Neural progenitor cell (in vitro differentiated cells): Measurements from ENCODE around the gene CACNA1B. TPM values are rescaled to one million over a fixed set of nuclear protein-coding genes. Genes with fewer than 3 reads are reported as not detected.

ENCODE experiments used
- DNase-seq: peaks from one replicate; pipeline ENCODE4 v3.0.0-alpha.2; 2016; ENCODE audit warnings: low spot score
- H2AFZ ChIP-seq: fragments of 200-600 bp; sonication (generic); replicated peaks from 2 replicates; pipeline ENCODE4 v1.6.1; 2016; ENCODE audit warnings: antibody characterized with exemption
- H3F3A ChIP-seq: fragments of 200-600 bp; sonication (generic); 2 replicates; pipeline ENCODE4 v1.6.1; 2016; ENCODE audit warnings: antibody characterized with exemption, low read depth
- H3K27ac ChIP-seq: fragments of 200-600 bp; sonication (generic); 2 replicates; pipeline ENCODE4 v1.5.1; 2016; ENCODE audit warnings: mild to moderate bottlenecking
- H3K27me3 ChIP-seq: fragments of 200-600 bp; sonication (generic); 2 replicates; pipeline ENCODE4 v1.6.1; 2016; ENCODE audit warnings: mild to moderate bottlenecking, moderate library complexity
- H3K36me3 ChIP-seq: fragments of 200-600 bp; sonication (generic); 2 replicates; pipeline ENCODE4 v1.5.1; 2016
- H3K4me1 ChIP-seq: fragments of 200-600 bp; sonication (generic); 2 replicates; pipeline ENCODE4 v1.6.1; 2016; ENCODE audit warnings: mixed run types
- H3K4me2 ChIP-seq: fragments of 200-600 bp; sonication (generic); 2 replicates; pipeline ENCODE4 v1.6.1; 2016
- H3K4me3 ChIP-seq: fragments of 200-600 bp; sonication (generic); 2 replicates; pipeline ENCODE4 v1.5.1; 2016
- H3K79me2 ChIP-seq: fragments of 200-600 bp; sonication (generic); 2 replicates; pipeline ENCODE4 v1.6.1; 2016; ENCODE audit warnings: low read depth
- H3K9ac ChIP-seq: fragments of 200-600 bp; sonication (generic); 2 replicates; pipeline ENCODE4 v1.6.1; 2016
- H3K9me3 ChIP-seq: fragments of 200-600 bp; sonication (generic); 2 replicates; pipeline ENCODE4 v1.5.1; 2016; ENCODE audit warnings: low read depth
- H4K20me1 ChIP-seq: fragments of 200-600 bp; sonication (generic); 2 replicates; pipeline ENCODE4 v1.6.1; 2016; ENCODE audit warnings: low read depth
- H3K27ac Mint-ChIP-seq: 3 replicates; pipeline ENCODE4 v1.8.0; 2021; ENCODE audit warnings: mixed read lengths
- H3K27me3 Mint-ChIP-seq: 2 replicates; pipeline ENCODE4 v1.8.0; 2022; ENCODE audit warnings: low read depth, mild to moderate bottlenecking, inconsistent platforms, moderate library complexity, mixed read lengths; ENCODE audit not compliant: insufficient read depth
- H3K36me3 Mint-ChIP-seq: 3 replicates; pipeline ENCODE4 v1.8.0; 2021; ENCODE audit warnings: mixed read lengths
- H3K4me1 Mint-ChIP-seq: 3 replicates; pipeline ENCODE4 v1.8.0; 2021; ENCODE audit warnings: mixed read lengths
- H3K4me3 Mint-ChIP-seq: 3 replicates; pipeline ENCODE4 v1.8.0; 2021; ENCODE audit warnings: mild to moderate bottlenecking, moderate library complexity, mixed read lengths
- H3K9me3 Mint-ChIP-seq: 3 replicates; pipeline ENCODE4 v1.8.0; 2020; ENCODE audit warnings: mixed read lengths
- EZH2 ChIP-seq: fragments of 200-600 bp; sonication (generic); IDR thresholded peaks from 2 replicates; pipeline ENCODE4 v1.6.1; 2017; ENCODE audit warnings: antibody characterized with exemption, mild to moderate bottlenecking, moderate library complexity
- EZH2phosphoT487 ChIP-seq: fragments of 200-600 bp; sonication (generic); IDR thresholded peaks from 2 replicates; pipeline ENCODE4 v1.6.1; 2017; ENCODE audit warnings: antibody characterized with exemption
- total RNA-seq: library from RNA; depleted of rRNA; stranded (reverse); fragments of >200 nt; gene quantifications from 2 replicates; pipeline ENCODE4 v1.2.3, GENCODE V29; 2015; ENCODE audit warnings: low replicate concordance
- TF ChIP-seq, protein P1 (sequence below): fragments of 200-600 bp; sonication (generic); IDR thresholded peaks from 2 replicates; pipeline ENCODE4 v1.5.1; 2017; ENCODE audit warnings: antibody characterized with exemption, mild to moderate bottlenecking

CACNA1B gene
- total RNA-seq, 1 donor from 2014 or later: 0.30 TPM

GRCh38 chr9:138051586-138052321 lies 174.2 kb downstream of the CACNA1B start:
- Histone ChIP-seq H3K79me2 (no peaks in the 10 kb centered on the region), H3K4me2 (no peak overlapping the region), H4K20me1 (no peaks in the 10 kb centered on the region), H3K9ac (no peak overlapping the region), H3K4me1 (peaks cover 9% of the 10 kb centered on the region), H2AFZ (no peak overlapping the region), H3K9me3 (no peaks in the 10 kb centered on the region), H3K36me3 (no peaks in the 10 kb centered on the region), H3K27ac (no peak overlapping the region), H3K4me3 (no peak overlapping the region), H3F3A (no peaks in the 10 kb centered on the region), H3K27me3 (no peaks in the 10 kb centered on the region)
- Mint-ChIP-seq H3K9me3 (no peaks in the 10 kb centered on the region), H3K27ac (peak overlapping the region; percentile 54), H3K27me3 (no peaks in the 10 kb centered on the region), H3K4me3 (no peak overlapping the region), H3K4me1 (peaks cover 17% of the 10 kb centered on the region), H3K36me3 (peaks cover 2% of the 10 kb centered on the region)
- peak; percentile 0 for DNase-seq
- TF ChIP-seq EZH2 (no peak), EZH2phosphoT487 (no peak)
- TF ChIP-seq, protein P1, sequence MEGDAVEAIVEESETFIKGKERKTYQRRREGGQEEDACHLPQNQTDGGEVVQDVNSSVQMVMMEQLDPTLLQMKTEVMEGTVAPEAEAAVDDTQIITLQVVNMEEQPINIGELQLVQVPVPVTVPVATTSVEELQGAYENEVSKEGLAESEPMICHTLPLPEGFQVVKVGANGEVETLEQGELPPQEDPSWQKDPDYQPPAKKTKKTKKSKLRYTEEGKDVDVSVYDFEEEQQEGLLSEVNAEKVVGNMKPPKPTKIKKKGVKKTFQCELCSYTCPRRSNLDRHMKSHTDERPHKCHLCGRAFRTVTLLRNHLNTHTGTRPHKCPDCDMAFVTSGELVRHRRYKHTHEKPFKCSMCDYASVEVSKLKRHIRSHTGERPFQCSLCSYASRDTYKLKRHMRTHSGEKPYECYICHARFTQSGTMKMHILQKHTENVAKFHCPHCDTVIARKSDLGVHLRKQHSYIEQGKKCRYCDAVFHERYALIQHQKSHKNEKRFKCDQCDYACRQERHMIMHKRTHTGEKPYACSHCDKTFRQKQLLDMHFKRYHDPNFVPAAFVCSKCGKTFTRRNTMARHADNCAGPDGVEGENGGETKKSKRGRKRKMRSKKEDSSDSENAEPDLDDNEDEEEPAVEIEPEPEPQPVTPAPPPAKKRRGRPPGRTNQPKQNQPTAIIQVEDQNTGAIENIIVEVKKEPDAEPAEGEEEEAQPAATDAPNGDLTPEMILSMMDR: no peak

- Histone ChIP-seq H3K4me2 (no peak overlapping the region), H3K9ac (no peak overlapping the region), H3K79me2 (no peaks in the 10 kb centered on the region), H3F3A (no peaks in the 10 kb centered on the region), H3K4me1 (peaks cover 9% of the 10 kb centered on the region), H3K27me3 (no peaks in the 10 kb centered on the region), H4K20me1 (no peaks in the 10 kb centered on the region), H3K27ac (no peak overlapping the region), H2AFZ (no peak overlapping the region), H3K9me3 (no peaks in the 10 kb centered on the region), H3K36me3 (no peaks in the 10 kb centered on the region), H3K4me3 (no peak overlapping the region)
- peak; percentile 1 for DNase-seq
- peaks cover 2% of the 10 kb centered on the region for H3K36me3 Mint-ChIP-seq
- no peak overlapping the region for H3K4me3 Mint-ChIP-seq
- no peaks in the 10 kb centered on the region for H3K9me3 Mint-ChIP-seq
- no peaks in the 10 kb centered on the region for H3K27me3 Mint-ChIP-seq
- no peak overlapping the region for H3K27ac Mint-ChIP-seq
- H3K4me1 Mint-ChIP-seq: peaks cover 17% of the 10 kb centered on the region
- TF ChIP-seq EZH2 (no peak), EZH2phosphoT487 (no peak)
Observed at GRCh38 chr9:138052322-138052615, 174.7 kb downstream of the CACNA1B start.

DNA sequence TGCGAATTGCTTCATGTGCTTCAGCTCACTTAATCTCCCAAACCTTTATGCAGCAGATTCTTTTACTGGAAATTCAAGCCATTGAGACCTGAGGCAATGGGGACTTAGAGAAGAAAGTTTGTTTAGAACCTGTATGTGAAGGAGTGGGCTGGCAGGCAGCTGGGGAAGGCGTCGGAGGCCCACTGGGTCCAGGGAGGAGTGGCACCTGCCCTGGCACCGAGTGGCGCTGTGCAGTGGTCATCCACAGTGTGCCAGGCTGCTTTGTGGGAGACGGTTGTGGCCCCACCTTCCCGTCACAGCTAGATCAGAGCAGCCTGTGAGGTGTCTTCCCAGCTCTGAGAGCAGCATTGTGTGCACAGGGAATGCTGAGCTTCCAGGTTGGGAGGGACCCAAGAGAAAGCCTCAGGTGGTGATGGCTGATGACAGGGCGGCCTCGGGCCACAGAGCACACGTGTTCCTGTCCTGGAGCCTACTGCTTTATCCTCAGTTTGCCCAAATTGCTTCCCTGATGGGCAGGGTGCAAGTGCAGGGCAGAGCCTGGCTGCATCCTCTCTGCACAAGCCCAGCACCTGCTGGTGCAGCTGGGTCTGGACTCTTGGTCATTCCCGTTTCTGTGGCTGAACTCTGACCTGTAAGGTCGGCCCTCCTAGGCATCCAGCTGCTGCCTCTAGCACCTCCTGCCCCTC lies 175.2 kb downstream of the CACNA1B start:
- peaks cover 2% of the 10 kb centered on the region for H3K36me3 Mint-ChIP-seq
- no peak overlapping the region for H3K27ac ChIP-seq
- peak; percentile 0 for DNase-seq
- no peak overlapping the region for H3K9ac ChIP-seq
- H4K20me1 ChIP-seq: no peaks in the 10 kb centered on the region
- H3K27me3 Mint-ChIP-seq: no peaks in the 10 kb centered on the region
- TF ChIP-seq, protein P1: no peak
- TF ChIP-seq EZH2phosphoT487 (no peak), EZH2 (no peak)
- H3K36me3 ChIP-seq: no peaks in the 10 kb centered on the region
- H3K4me3 ChIP-seq: no peak overlapping the region
- H3F3A ChIP-seq: no peaks in the 10 kb centered on the region
- no peaks in the 10 kb centered on the region for H3K27me3 ChIP-seq
- H3K9me3 ChIP-seq: no peaks in the 10 kb centered on the region
- no peaks in the 10 kb centered on the region for H3K79me2 ChIP-seq
- no peak overlapping the region for H3K4me3 Mint-ChIP-seq
- no peak overlapping the region for H2AFZ ChIP-seq
- peaks cover 17% of the 10 kb centered on the region for H3K4me1 Mint-ChIP-seq
- H3K9me3 Mint-ChIP-seq: no peaks in the 10 kb centered on the region
- no peak overlapping the region for H3K27ac Mint-ChIP-seq
- peaks cover 9% of the 10 kb centered on the region for H3K4me1 ChIP-seq
- no peak overlapping the region for H3K4me2 ChIP-seq

- Histone ChIP-seq H3F3A (no peaks in the 10 kb centered on the region), H3K36me3 (no peaks in the 10 kb centered on the region), H2AFZ (no peak overlapping the region), H4K20me1 (no peaks in the 10 kb centered on the region), H3K4me3 (no peak overlapping the region), H3K9ac (no peak overlapping the region), H3K79me2 (no peaks in the 10 kb centered on the region), H3K4me1 (peaks cover 9% of the 10 kb centered on the region), H3K27ac (no peak overlapping the region), H3K9me3 (no peaks in the 10 kb centered on the region), H3K27me3 (no peaks in the 10 kb centered on the region), H3K4me2 (no peak overlapping the region)
- Mint-ChIP-seq H3K4me3 (peak overlapping the region; percentile 1), H3K27ac (no peak overlapping the region), H3K27me3 (peaks cover under 1% of the 10 kb centered on the region), H3K4me1 (peaks cover 17% of the 10 kb centered on the region), H3K36me3 (peaks cover 2% of the 10 kb centered on the region), H3K9me3 (no peaks in the 10 kb centered on the region)
- no peak for DNase-seq
- TF ChIP-seq, protein P1: no peak
- no peak for TF ChIP-seq EZH2
- no peak for TF ChIP-seq EZH2phosphoT487
Observed at GRCh38 chr9:138053321-138053868, 175.8 kb downstream of the CACNA1B start.
